ENCODE measurements around the gene CD38. TPM values are rescaled to one million over a fixed set of nuclear protein-coding genes. Genes with fewer than 3 reads are reported as not detected.

The CD38 gene
- total RNA-seq, 4 donors from 2014 or later = 0.15 to 0.62 (median 0.39) TPM

GRCh38 chr4:15847746-15848145, 69.6 kb downstream of the CD38 start:
- WGBS = 54% methylated on average over 2 of the region's 2 CpGs
- H3K9me3 ChIP-seq = no peaks in the 10 kb centered on the region
- no peaks in the 10 kb centered on the region for H3K27me3 ChIP-seq
- peaks cover 6% of the 10 kb centered on the region for H3K4me1 ChIP-seq
- no peak for DNase-seq (ENCODE audit: low spot score in 2 of 2)
- no peak overlapping the region for H3K27ac ChIP-seq
- TF ChIP-seq CTCF (IDR thresholded peaks at IDR 0.05) (no peak), POLR2A (IDR thresholded peaks at IDR 0.05) (no peak), EP300 (IDR thresholded peaks at IDR 0.05) (no peak), POLR2AphosphoS5 (IDR thresholded peaks at IDR 0.05) (no peak)
- H3K36me3 ChIP-seq = no peaks in the 10 kb centered on the region
- no peak overlapping the region for H3K4me3 ChIP-seq

GRCh38 chr4:15848191-15848842, 70.2 kb downstream of the CD38 start:
- Histone ChIP-seq H3K27me3 (no peaks in the 10 kb centered on the region), H3K27ac (no peak overlapping the region)
- no peak for TF ChIP-seq POLR2A (IDR thresholded peaks at IDR 0.05)
- no peak for TF ChIP-seq CTCF (IDR thresholded peaks at IDR 0.05)
- TF ChIP-seq EP300 (IDR thresholded peaks at IDR 0.05) = no peak
- no peak for TF ChIP-seq POLR2AphosphoS5 (IDR thresholded peaks at IDR 0.05)

GRCh38 chr4:15851969-15852368, 73.8 kb downstream of the CD38 start:
- H3K9me3 ChIP-seq = no peaks in the 10 kb centered on the region
- peak overlapping the region; percentile 56 for H3K27ac ChIP-seq
- no peaks in the 10 kb centered on the region for H3K27me3 ChIP-seq
- TF ChIP-seq POLR2A (IDR thresholded peaks at IDR 0.05) (no peak), POLR2AphosphoS5 (IDR thresholded peaks at IDR 0.05) (peak in 1 of 3 donors; percentile 69)
- WGBS = 70% methylated on average over 6 of the region's 6 CpGs
- no peak overlapping the region for H3K4me3 ChIP-seq
- H3K36me3 ChIP-seq = no peaks in the 10 kb centered on the region
- H3K4me1 ChIP-seq = peaks cover 12% of the 10 kb centered on the region
- DNase-seq (ENCODE audit: low spot score in 2 of 2) = no peak

More at GRCh38 chr4:15848191-15848842, 70.2 kb downstream of the CD38 start:
- no peak for DNase-seq (ENCODE audit: low spot score in 2 of 2)
- Histone ChIP-seq H3K4me3 (no peak overlapping the region), H3K36me3 (no peaks in the 10 kb centered on the region), H3K9me3 (no peaks in the 10 kb centered on the region), H3K4me1 (peaks cover 6% of the 10 kb centered on the region)
- WGBS = 81% methylated on average over 10 of the region's 10 CpGs

- Histone ChIP-seq H3K27me3 (no peaks in the 10 kb centered on the region), H3K36me3 (no peaks in the 10 kb centered on the region), H3K9me3 (no peaks in the 10 kb centered on the region), H3K4me3 (no peak overlapping the region), H3K4me1 (peaks cover 12% of the 10 kb centered on the region), H3K27ac (peak overlapping the region; percentile 56)
- DNase-seq (ENCODE audit: low spot score in 2 of 2) = no peak
- WGBS = 78% methylated on average over 9 of the region's 9 CpGs
- TF ChIP-seq POLR2AphosphoS5 (IDR thresholded peaks at IDR 0.05) (no peak), EP300 (IDR thresholded peaks at IDR 0.05) (no peak), POLR2A (IDR thresholded peaks at IDR 0.05) (no peak), CTCF (IDR thresholded peaks at IDR 0.05) (no peak)
Observed at GRCh38 chr4:15852524-15852923, 74.4 kb downstream of the CD38 start.

GRCh38 chr4:15853345-15853744, 75.2 kb downstream of the CD38 start:
- DNase-seq (ENCODE audit: low spot score in 2 of 2) = no peak
- Histone ChIP-seq H3K36me3 (no peaks in the 10 kb centered on the region), H3K27ac (no peak overlapping the region), H3K4me3 (no peak overlapping the region), H3K9me3 (no peaks in the 10 kb centered on the region), H3K4me1 (peaks cover 6% of the 10 kb centered on the region), H3K27me3 (no peaks in the 10 kb centered on the region)
- WGBS = 77% methylated on average over 5 of the region's 5 CpGs
- no peak for TF ChIP-seq POLR2A (IDR thresholded peaks at IDR 0.05)
- no peak for TF ChIP-seq CTCF (IDR thresholded peaks at IDR 0.05)
- no peak for TF ChIP-seq POLR2AphosphoS5 (IDR thresholded peaks at IDR 0.05)

All from suprapubic skin (tissue), 4 donors.